Upper lobe of left lung (tissue), 6 donors: Measurements from ENCODE around the gene PAF1. TPM values are rescaled to one million over a fixed set of nuclear protein-coding genes. Genes with fewer than 3 reads are reported as not detected.

Experiments
- ATAC-seq, 2 donors: fragments of 200-7000 bp; cut with Tn5 transposase; one replicate each; pipeline ENCODE4 v1.9.1; 2022; ENCODE audit warnings: mild to moderate bottlenecking in 2 of 2, moderate library complexity in 2 of 2; ENCODE audit not compliant: low FRiP score in 2 of 2
- DNase-seq, 2 donors: peaks; one replicate each; pipeline ENCODE4 v3.0.0-alpha.2; 2019 to 2020
- H3K27ac ChIP-seq, 4 donors: fragments of 200-600 bp; sonication (generic); one replicate each; pipeline ENCODE4 v1.5.1; 2016 to 2019
- H3K27me3 ChIP-seq, 4 donors: fragments of 200-600 bp; sonication (generic); one replicate each; pipeline ENCODE4 v1.5.1; 2017 to 2019
- H3K36me3 ChIP-seq, 4 donors: fragments of 200-600 bp; sonication (generic); one replicate each; pipeline ENCODE4 v1.5.1; 2016 to 2019
- H3K4me1 ChIP-seq, 4 donors: fragments of 200-600 bp; sonication (generic); one replicate each; pipeline ENCODE4 v1.5.1; 2018 to 2019
- H3K4me3 ChIP-seq, 4 donors: fragments of 200-600 bp; sonication (generic); one replicate each; pipeline ENCODE4 v1.5.1; 2017 to 2019; ENCODE audit warnings: mild to moderate bottlenecking in 2 of 4, moderate library complexity in 1 of 4
- H3K9me3 ChIP-seq, 4 donors: fragments of 200-600 bp; sonication (generic); one replicate each; pipeline ENCODE4 v1.5.1; 2018 to 2019
- CTCF ChIP-seq, 6 experiments: fragments of 450-650 bp in 4 of 6; fragments of 200-600 bp in 2 of 6; sonication (generic) in 2 of 6; IDR thresholded peaks; one replicate each; pipeline ENCODE4 v1.5.1; 2016 to 2019; ENCODE audit warnings: antibody characterized with exemption in 6 of 6
- EP300 ChIP-seq, 4 donors: sonication (generic); formaldehyde crosslinking; IDR thresholded peaks; one replicate each; pipeline ENCODE4 v1.5.1; 2017; ENCODE audit warnings: antibody characterized with exemption in 4 of 4, control low read depth in 2 of 4
- POLR2A ChIP-seq, 4 donors: fragments of 450-650 bp; IDR thresholded peaks; one replicate each; pipeline ENCODE4 v1.5.1; 2016 to 2017; ENCODE audit warnings: antibody characterized with exemption in 4 of 4, mild to moderate bottlenecking in 2 of 4
- POLR2AphosphoS5 ChIP-seq, 2 donors: sonication (generic); formaldehyde crosslinking; IDR thresholded peaks; one replicate each; pipeline ENCODE4 v1.5.1; 2017; ENCODE audit warnings: antibody characterized with exemption in 2 of 2
- WGBS, 2 donors: methylation state at CpG; one replicate each; pipeline ENCODE4 v1.1.5; 2017 to 2018; 5-methylcytosine and 5-hydroxymethylcytosine counted together
- total RNA-seq, 6 donors: library from RNA; depleted of rRNA in 4 of 6; stranded (reverse); fragments of >200 nt in 4 of 6; gene quantifications; one replicate each; pipeline versions ENCODE4 v1.1.0 to v1.2.1, GENCODE V29; 2016 to 2021
- donor health status: DM: no; HTN: no; CAD: no; lungs with moderate emphysema.
- donor health status: DM: no; HTN: yes; CAD: no; lungs with severe emphysema.

The PAF1 gene
- total RNA-seq, 6 donors from 2014 or later = 28.6 to 48.0 (median 35.4) TPM

- peak; percentile 31 to 83 for DNase-seq
- H3K27ac ChIP-seq = peak overlapping the region; percentile 99 to 100 (median 100)
- H3K4me3 ChIP-seq = peak overlapping the region; percentile 68 to 80 (median 75)
- ATAC-seq = no peak
- H3K9me3 ChIP-seq = no peaks in the 10 kb centered on the region
- peaks cover 21 to 65% (median 39%) of the 10 kb centered on the region in 4 donors for H3K4me1 ChIP-seq
- WGBS, 2 donors = 44 to 50% methylated on average over 17 to 18 of the region's 18 CpGs
- peaks cover 0 to 33% (median 12%) of the 10 kb centered on the region in 4 donors for H3K36me3 ChIP-seq
- no peaks in the 10 kb centered on the region for H3K27me3 ChIP-seq
- peak in 1 of 2 donors; percentile 60 for TF ChIP-seq POLR2AphosphoS5 (IDR thresholded peaks at IDR 0.05)
- no peak for TF ChIP-seq EP300 (IDR thresholded peaks at IDR 0.05)
- peak in 1 of 4 donors; percentile 10 for TF ChIP-seq POLR2A (IDR thresholded peaks at IDR 0.05)
- peak in 1 of 6 experiments; percentile 13 for TF ChIP-seq CTCF (IDR thresholded peaks at IDR 0.05)
These were observed 23.2 kb upstream of the PAF1 start for GRCh38 chr19:39413911-39414608.

GRCh38 chr19:39413272-39413910 is 22.5 kb upstream of the PAF1 start:
- 1 to 9% methylated on average over 10 to 16 of the region's 54 CpGs for WGBS, 2 donors
- peak overlapping the region; percentile 68 to 80 (median 75) for H3K4me3 ChIP-seq
- H3K36me3 ChIP-seq = peaks cover 3 to 34% (median 11%) of the 10 kb centered on the region in 4 donors
- H3K9me3 ChIP-seq = no peaks in the 10 kb centered on the region
- H3K4me1 ChIP-seq = peaks cover 21 to 65% (median 39%) of the 10 kb centered on the region in 4 donors
- peak overlapping the region; percentile 99 to 100 (median 100) for H3K27ac ChIP-seq
- DNase-seq = peak; percentile 37 to 93
- H3K27me3 ChIP-seq = no peaks in the 10 kb centered on the region
- peak in 1 of 2 donors; percentile 0 for ATAC-seq
- no peak for TF ChIP-seq POLR2A (IDR thresholded peaks at IDR 0.05)
- TF ChIP-seq EP300 (IDR thresholded peaks at IDR 0.05) = no peak
- peak; percentile 11 to 20 for TF ChIP-seq POLR2AphosphoS5 (IDR thresholded peaks at IDR 0.05)
- no peak for TF ChIP-seq CTCF (IDR thresholded peaks at IDR 0.05)

- H3K27me3 ChIP-seq = no peaks in the 10 kb centered on the region
- TF ChIP-seq EP300 (IDR thresholded peaks at IDR 0.05) = no peak
- TF ChIP-seq POLR2A (IDR thresholded peaks at IDR 0.05) = no peak
- TF ChIP-seq CTCF (IDR thresholded peaks at IDR 0.05) = peak in 1 of 6 experiments; percentile 10
- TF ChIP-seq POLR2AphosphoS5 (IDR thresholded peaks at IDR 0.05) = no peak
- DNase-seq (peak in 1 of 2 donors; percentile 38), ATAC-seq (no peak)
- 0 to 2% methylated on average over 13 to 19 of the region's 24 CpGs for WGBS, 2 donors
- H3K9me3 ChIP-seq = no peaks in the 10 kb centered on the region
- peak overlapping the region; percentile 68 to 80 (median 75) for H3K4me3 ChIP-seq
- peak overlapping the region; percentile 99 to 100 (median 100) for H3K27ac ChIP-seq
- H3K36me3 ChIP-seq = peaks cover 8 to 35% (median 15%) of the 10 kb centered on the region in 4 donors
- H3K4me1 ChIP-seq = peaks cover 21 to 65% (median 39%) of the 10 kb centered on the region in 4 donors
These were observed 22.0 kb upstream of the PAF1 start for GRCh38 chr19:39412867-39413271.

GRCh38 chr19:39412100-39412866 is 21.4 kb upstream of the PAF1 start, which contains the start of gene PLEKHG2:
Gene PLEKHG2 (plus strand): TSS chr19:39412669. CDS start chr19:39414087, 1,418 bp downstream.
- H3K4me1 ChIP-seq = peaks cover 21 to 59% (median 39%) of the 10 kb centered on the region in 4 donors
- no peaks in the 10 kb centered on the region for H3K27me3 ChIP-seq
- peak in 1 of 4 donors; percentile 57 for TF ChIP-seq EP300 (IDR thresholded peaks at IDR 0.05)
- TF ChIP-seq CTCF (IDR thresholded peaks at IDR 0.05) = peak; percentile 79 to 94 (median 91)
- peak; percentile 89 to 99 for TF ChIP-seq POLR2AphosphoS5 (IDR thresholded peaks at IDR 0.05)
- TF ChIP-seq POLR2A (IDR thresholded peaks at IDR 0.05) = peak; percentile 61 to 100 (median 88)
- peak within 1 kb of the TSS; percentile 99 to 100 (median 100) for H3K27ac ChIP-seq
- H3K36me3 ChIP-seq = peaks cover 11 to 35% (median 16%) of the 10 kb centered on the region in 4 donors
- 0 to 2% methylated on average over 7 to 29 of the region's 60 CpGs for WGBS, 2 donors
- DNase-seq (peak; percentile 98), ATAC-seq (peak; percentile 63 to 85)
- peak within 1 kb of the TSS; percentile 68 to 80 (median 75) for H3K4me3 ChIP-seq
- no peaks in the 10 kb centered on the region for H3K9me3 ChIP-seq
